PC-9 (cell line): ENCODE results near the gene NDUFAF8. TPM values are rescaled to one million over a fixed set of nuclear protein-coding genes. Genes with fewer than 3 reads are reported as not detected.

Source experiments
- BruUV-seq: library from RNA; stranded (reverse); fragments of 400-500 nt; replicated peaks from 2 replicates; lab custom pipeline; 2021; lab: Mats Ljungman, UMichigan
- CTCF ChIA-PET: fragments of 300-600 bp; sonication (Branson Sonifier 250); formaldehyde crosslinking; loops from one replicate; lab custom pipeline; 2022; ENCODE audit warnings: antibody characterized with exemption; lab: Charles Lee
- POLR2A ChIA-PET: fragments of 300-600 bp; sonication (Branson Sonifier 250); formaldehyde crosslinking; loops from one replicate; lab custom pipeline; 2022; ENCODE audit warnings: antibody characterized with exemption; ENCODE audit not compliant: unreplicated experiment; lab: Charles Lee
- DNase-seq, 2 experiments: peaks; one replicate each; pipeline versions ENCODE4 v3.0.0 to v3.0.0-alpha.2; 2015 to 2022; ENCODE audit warnings: mixed read lengths in 1 of 2
- H2AFZ ChIP-seq: fragments of 200-600 bp; sonication (generic); 2 replicates; pipeline ENCODE4 v1.8.1; 2017; ENCODE audit warnings: antibody characterized with exemption
- H3F3A ChIP-seq: fragments of 200-600 bp; sonication (generic); 2 replicates; pipeline ENCODE4 v1.8.1; 2017; ENCODE audit warnings: antibody characterized with exemption, mild to moderate bottlenecking, low read depth; ENCODE audit not compliant: insufficient read depth
- H3K27ac ChIP-seq: fragments of 200-600 bp; sonication (generic); 2 replicates; pipeline ENCODE4 v1.6.1; 2016; ENCODE audit warnings: mixed run types
- H3K27me3 ChIP-seq: fragments of 200-600 bp; sonication (generic); 2 replicates; pipeline ENCODE4 v1.6.1; 2016; ENCODE audit warnings: low read depth, mixed run types; ENCODE audit not compliant: insufficient read depth
- H3K36me3 ChIP-seq: fragments of 200-600 bp; sonication (generic); 2 replicates; pipeline ENCODE4 v1.6.1; 2016; ENCODE audit warnings: low read depth, mixed run types
- H3K4me1 ChIP-seq: fragments of 200-600 bp; sonication (generic); replicated peaks from 2 replicates; pipeline ENCODE4 v1.6.1; 2016; ENCODE audit warnings: mixed run types; ENCODE audit not compliant: insufficient read depth
- H3K4me2 ChIP-seq: fragments of 200-600 bp; sonication (generic); 2 replicates; pipeline ENCODE4 v1.6.1; 2017; ENCODE audit warnings: mixed run types
- H3K4me3 ChIP-seq: fragments of 200-600 bp; sonication (generic); 2 replicates; pipeline ENCODE4 v1.6.1; 2016; ENCODE audit warnings: mixed run types
- H3K79me2 ChIP-seq: fragments of 200-600 bp; sonication (generic); 2 replicates; pipeline ENCODE4 v1.6.1; 2017; ENCODE audit warnings: low read depth, mixed run types
- H3K9me2 ChIP-seq: fragments of 200-600 bp; sonication (generic); 2 replicates; pipeline ENCODE4 v1.8.1; 2017; ENCODE audit warnings: mild to moderate bottlenecking; ENCODE audit not compliant: insufficient read depth
- H3K9me3 ChIP-seq: fragments of 200-600 bp; sonication (generic); 2 replicates; pipeline ENCODE4 v1.8.1; 2016; ENCODE audit warnings: low read depth; ENCODE audit not compliant: insufficient read depth
- H4K20me1 ChIP-seq: fragments of 200-600 bp; sonication (generic); 2 replicates; pipeline ENCODE4 v1.8.1; 2017; ENCODE audit not compliant: insufficient read depth
- EZH2 ChIP-seq: fragments of 200-600 bp; sonication (generic); IDR thresholded peaks from 2 replicates; pipeline ENCODE4 v1.8.0; 2017; ENCODE audit warnings: antibody characterized with exemption, low read depth
- intact Hi-C: fragments of 100-400 bp; cut with micrococcal nuclease; formaldehyde crosslinking; loops from one replicate; pipeline ENCODE4 v1.10.0; 2022; ENCODE audit not compliant: unreplicated experiment
- total RNA-seq: library from RNA; stranded (reverse); gene quantifications from 2 replicates; pipeline ENCODE4 v1.2.3, GENCODE V29; 2021
- TF ChIP-seq, protein P1 (sequence below): fragments of 200-600 bp; sonication (generic); conservative IDR thresholded peaks from 2 replicates; pipeline ENCODE4 v1.6.1; 2017; ENCODE audit warnings: mixed run types, antibody characterized with exemption, mild to moderate bottlenecking, moderate library complexity

Gene NDUFAF8
- total RNA-seq, 1 experiment from 2014 or later = 53.3 TPM

- Histone ChIP-seq H3K4me3 (no peak overlapping the region), H3K4me2 (no peak overlapping the region), H3K27me3 (no peaks in the 10 kb centered on the region), H3K36me3 (no peaks in the 10 kb centered on the region), H3K27ac (no peak overlapping the region), H3K9me3 (no peaks in the 10 kb centered on the region), H4K20me1 (no peaks in the 10 kb centered on the region), H3K4me1 (no peaks in the 10 kb centered on the region), H2AFZ (no peak overlapping the region), H3K79me2 (no peaks in the 10 kb centered on the region), H3F3A (no peaks in the 10 kb centered on the region), H3K9me2 (no peaks in the 10 kb centered on the region)
- CTCF ChIA-PET = interaction anchor here (0.6 kb wide), 1 partner anchor 49 kb away, joined by 8 read pairs; no protein-coding TSS in a partner anchor
- TF ChIP-seq EZH2 = no peak
- TF ChIP-seq, protein P1, sequence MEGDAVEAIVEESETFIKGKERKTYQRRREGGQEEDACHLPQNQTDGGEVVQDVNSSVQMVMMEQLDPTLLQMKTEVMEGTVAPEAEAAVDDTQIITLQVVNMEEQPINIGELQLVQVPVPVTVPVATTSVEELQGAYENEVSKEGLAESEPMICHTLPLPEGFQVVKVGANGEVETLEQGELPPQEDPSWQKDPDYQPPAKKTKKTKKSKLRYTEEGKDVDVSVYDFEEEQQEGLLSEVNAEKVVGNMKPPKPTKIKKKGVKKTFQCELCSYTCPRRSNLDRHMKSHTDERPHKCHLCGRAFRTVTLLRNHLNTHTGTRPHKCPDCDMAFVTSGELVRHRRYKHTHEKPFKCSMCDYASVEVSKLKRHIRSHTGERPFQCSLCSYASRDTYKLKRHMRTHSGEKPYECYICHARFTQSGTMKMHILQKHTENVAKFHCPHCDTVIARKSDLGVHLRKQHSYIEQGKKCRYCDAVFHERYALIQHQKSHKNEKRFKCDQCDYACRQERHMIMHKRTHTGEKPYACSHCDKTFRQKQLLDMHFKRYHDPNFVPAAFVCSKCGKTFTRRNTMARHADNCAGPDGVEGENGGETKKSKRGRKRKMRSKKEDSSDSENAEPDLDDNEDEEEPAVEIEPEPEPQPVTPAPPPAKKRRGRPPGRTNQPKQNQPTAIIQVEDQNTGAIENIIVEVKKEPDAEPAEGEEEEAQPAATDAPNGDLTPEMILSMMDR = no peak
- BruUV-seq = no TSS peak
- POLR2A ChIA-PET = no interaction called here
- DNase-seq = no peak
- intact Hi-C loops = no loop called here
These were observed 40.2 kb upstream of the NDUFAF8 start for GRCh38 chr17:81198826-81199481.

GRCh38 chr17:81199482-81199830, 39.7 kb upstream of the NDUFAF8 start:
- ChIA-PET POLR2A (no interaction called here), CTCF (no interaction called here)
- TF ChIP-seq, protein P1 = no peak
- no peak for TF ChIP-seq EZH2
- intact Hi-C loops = no loop called here
- no peaks in the 10 kb centered on the region for H3K79me2 ChIP-seq
- no peak overlapping the region for H3K4me2 ChIP-seq
- BruUV-seq = no TSS peak
- H3K9me2 ChIP-seq = no peaks in the 10 kb centered on the region
- DNase-seq = no peak
- no peak overlapping the region for H3K27ac ChIP-seq
- no peaks in the 10 kb centered on the region for H3K36me3 ChIP-seq
- H3K4me3 ChIP-seq = no peak overlapping the region
- no peaks in the 10 kb centered on the region for H3K4me1 ChIP-seq
- H3F3A ChIP-seq = no peaks in the 10 kb centered on the region
- no peaks in the 10 kb centered on the region for H3K27me3 ChIP-seq
- no peak overlapping the region for H2AFZ ChIP-seq
- no peaks in the 10 kb centered on the region for H3K9me3 ChIP-seq
- no peaks in the 10 kb centered on the region for H4K20me1 ChIP-seq

DNA sequence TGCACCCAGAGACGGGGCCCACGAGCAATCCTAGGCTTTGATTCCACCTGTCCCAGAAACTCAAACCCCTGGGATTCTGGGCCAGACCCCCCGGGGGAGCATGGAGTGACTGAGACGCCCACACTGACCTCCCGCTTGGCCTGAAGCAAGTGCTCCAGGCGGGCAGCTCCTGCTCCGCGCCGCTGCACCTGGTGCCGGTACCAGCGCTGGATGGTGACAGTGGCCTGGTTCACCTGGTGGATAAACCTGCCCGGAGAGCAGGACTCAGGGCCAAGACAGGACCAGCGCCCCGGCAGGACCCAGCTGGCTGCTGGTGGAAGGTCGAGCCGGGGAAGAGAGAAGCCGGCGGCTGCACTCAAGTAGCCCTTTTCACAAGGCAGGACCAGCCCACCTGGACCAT, 38.9 kb upstream of the NDUFAF8 start:
- Histone ChIP-seq H3K4me2 (no peak overlapping the region), H3K9me2 (no peaks in the 10 kb centered on the region), H3K36me3 (no peaks in the 10 kb centered on the region), H2AFZ (no peak overlapping the region), H3K9me3 (no peaks in the 10 kb centered on the region), H3K4me3 (no peak overlapping the region), H4K20me1 (no peaks in the 10 kb centered on the region), H3K79me2 (no peaks in the 10 kb centered on the region), H3K27me3 (no peaks in the 10 kb centered on the region), H3K4me1 (no peaks in the 10 kb centered on the region), H3F3A (no peaks in the 10 kb centered on the region), H3K27ac (no peak overlapping the region)
- CTCF ChIA-PET = no interaction called here
- no TSS peak for BruUV-seq
- intact Hi-C loops = loop anchor here (5.0 kb wide), 1 partner anchor 58 kb away; no protein-coding TSS in a partner anchor
- DNase-seq = no peak
- POLR2A ChIA-PET = no interaction called here
- TF ChIP-seq, protein P1 = no peak
- TF ChIP-seq EZH2 = no peak
